DND-41 (cell line): ENCODE results near the gene IFNK.

Experiments
- CTCF ChIP-seq: IDR thresholded peaks from 2 replicates; pipeline ENCODE4 v1.5.1; 2012; ENCODE audit warnings: borderline replicate concordance, low read length, moderate library complexity, mild to moderate bottlenecking; ENCODE audit not compliant: poor library complexity, severe bottlenecking; ENCODE audit errors: extremely low read depth
- EZH2 ChIP-seq: IDR thresholded peaks from 3 replicates; pipeline ENCODE4 v1.6.1; 2012; ENCODE audit warnings: borderline replicate concordance, low read depth, mild to moderate bottlenecking, moderate library complexity, low read length, inconsistent platforms; ENCODE audit not compliant: severe bottlenecking

GRCh38 chr9:27529316-27530278, 5.5 kb downstream of the IFNK start, which contains the start of gene MOB3B:
- TF ChIP-seq EZH2 (peak; percentile 88), CTCF (peak; percentile 80)
